Gastrocnemius medialis (tissue), 4 donors: Measurements from ENCODE around the gene ZCCHC3. TPM values are rescaled to one million over a fixed set of nuclear protein-coding genes. Genes with fewer than 3 reads are reported as not detected.

Source experiments
- ATAC-seq, 2 donors: fragments of 150-250 bp; one replicate each; pipeline ENCODE4 v1.9.1; 2016
- DNase-seq, 2 donors: peaks; one replicate each; pipeline ENCODE4 v3.0.0-alpha.2; 2019
- H3K27ac ChIP-seq, 4 donors: fragments of 200-600 bp; sonication (generic); 1 replicate in 1 of 4; 2 replicates in 3 of 4; pipeline ENCODE4 v1.5.1; 2016 to 2018; ENCODE audit warnings: mild to moderate bottlenecking in 2 of 4, moderate library complexity in 1 of 4
- H3K27me3 ChIP-seq, 3 donors: fragments of 200-600 bp; sonication (generic) in 2 of 3; 1 replicate in 1 of 3; 2 replicates in 2 of 3; pipeline versions ENCODE4 v1.5.1 to v1.6.0; 2016 to 2019; ENCODE audit warnings: mild to moderate bottlenecking in 1 of 3, moderate library complexity in 1 of 3
- H3K36me3 ChIP-seq, 2 donors: fragments of 200-600 bp; sonication (generic) in 1 of 2; one replicate each; pipeline ENCODE4 v1.5.1; 2017 to 2018
- H3K4me1 ChIP-seq, 2 donors: fragments of 200-600 bp; sonication (generic) in 1 of 2; one replicate each; pipeline ENCODE4 v1.5.1; 2016 to 2017; ENCODE audit warnings: mild to moderate bottlenecking in 2 of 2
- H3K4me3 ChIP-seq, 4 donors: fragments of 200-600 bp; sonication (generic) in 3 of 4; 1 replicate in 1 of 4; 2 replicates in 3 of 4; pipeline ENCODE4 v1.5.1; 2016 to 2019; ENCODE audit warnings: mild to moderate bottlenecking in 2 of 4
- H3K9me3 ChIP-seq, 3 donors: fragments of 200-600 bp; sonication (generic) in 2 of 3; 1 replicate in 1 of 3; 2 replicates in 2 of 3; pipeline ENCODE4 v1.5.1; 2016 to 2019
- POLR2A ChIP-seq, 2 donors: fragments of 450-650 bp; IDR thresholded peaks; one replicate each; pipeline ENCODE4 v1.6.1; 2017; ENCODE audit warnings: antibody characterized with exemption in 2 of 2, mild to moderate bottlenecking in 2 of 2, moderate library complexity in 2 of 2
- in situ Hi-C, 4 donors: fragments of 200-750 bp; cut with MboI; loops; one replicate each; pipeline versions ENCODE4 v1.15.0 to v1.8.0; 2017; ENCODE audit warnings: low sequenced_read_pairs in 4 of 4
- intact Hi-C: fragments of 100-400 bp; cut with DNase I; formaldehyde crosslinking; loops from one replicate; pipeline ENCODE4 v1.15.1; 2023; ENCODE audit warnings: low total_unique reads
- total RNA-seq, 4 donors: library from RNA; depleted of rRNA; stranded (reverse); fragments of >200 nt; gene quantifications; one replicate each; pipeline versions ENCODE4 v1.1.0 to v1.2.3, GENCODE V29; 2016
- TF ChIP-seq, protein P1 (sequence below), 5 experiments: fragments of 450-650 bp in 3 of 5; fragments of 200-600 bp in 2 of 5; sonication (generic) in 2 of 5; IDR thresholded peaks in 4 of 5; conservative IDR thresholded peaks in 1 of 5; 1 replicate in 4 of 5; 2 replicates in 1 of 5; pipeline ENCODE4 v1.5.1; 2016 to 2019; ENCODE audit warnings: antibody characterized with exemption in 5 of 5, mild to moderate bottlenecking in 3 of 5, moderate library complexity in 3 of 5

ZCCHC3 gene
- total RNA-seq, 4 donors from 2014 or later, result 6.7 to 9.4 (median 7.9) TPM

GRCh38 chr20:300345-300990 is 3.1 kb downstream of the ZCCHC3 start:
- ATAC-seq (no peak), DNase-seq (no peak)
- H3K27me3 ChIP-seq, result no peaks in the 10 kb centered on the region
- no peak for TF ChIP-seq POLR2A (IDR thresholded peaks at IDR 0.05)
- TF ChIP-seq, protein P1, sequence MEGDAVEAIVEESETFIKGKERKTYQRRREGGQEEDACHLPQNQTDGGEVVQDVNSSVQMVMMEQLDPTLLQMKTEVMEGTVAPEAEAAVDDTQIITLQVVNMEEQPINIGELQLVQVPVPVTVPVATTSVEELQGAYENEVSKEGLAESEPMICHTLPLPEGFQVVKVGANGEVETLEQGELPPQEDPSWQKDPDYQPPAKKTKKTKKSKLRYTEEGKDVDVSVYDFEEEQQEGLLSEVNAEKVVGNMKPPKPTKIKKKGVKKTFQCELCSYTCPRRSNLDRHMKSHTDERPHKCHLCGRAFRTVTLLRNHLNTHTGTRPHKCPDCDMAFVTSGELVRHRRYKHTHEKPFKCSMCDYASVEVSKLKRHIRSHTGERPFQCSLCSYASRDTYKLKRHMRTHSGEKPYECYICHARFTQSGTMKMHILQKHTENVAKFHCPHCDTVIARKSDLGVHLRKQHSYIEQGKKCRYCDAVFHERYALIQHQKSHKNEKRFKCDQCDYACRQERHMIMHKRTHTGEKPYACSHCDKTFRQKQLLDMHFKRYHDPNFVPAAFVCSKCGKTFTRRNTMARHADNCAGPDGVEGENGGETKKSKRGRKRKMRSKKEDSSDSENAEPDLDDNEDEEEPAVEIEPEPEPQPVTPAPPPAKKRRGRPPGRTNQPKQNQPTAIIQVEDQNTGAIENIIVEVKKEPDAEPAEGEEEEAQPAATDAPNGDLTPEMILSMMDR (IDR thresholded peaks at IDR 0.05 in 4 of 5, conservative IDR thresholded peaks at IDR 0.05 in 1 of 5), result no peak
- peaks cover 26 to 35% of the 10 kb centered on the region in 2 donors for H3K4me1 ChIP-seq
- intact Hi-C loops, result no loop called here
- in situ Hi-C loops, result no loop called here
- no peaks in the 10 kb centered on the region for H3K9me3 ChIP-seq
- no peak overlapping the region for H3K27ac ChIP-seq
- H3K4me3 ChIP-seq, result peak overlapping the region in 1 of 4 donors; percentile 92
- no peaks in the 10 kb centered on the region for H3K36me3 ChIP-seq

DNA sequence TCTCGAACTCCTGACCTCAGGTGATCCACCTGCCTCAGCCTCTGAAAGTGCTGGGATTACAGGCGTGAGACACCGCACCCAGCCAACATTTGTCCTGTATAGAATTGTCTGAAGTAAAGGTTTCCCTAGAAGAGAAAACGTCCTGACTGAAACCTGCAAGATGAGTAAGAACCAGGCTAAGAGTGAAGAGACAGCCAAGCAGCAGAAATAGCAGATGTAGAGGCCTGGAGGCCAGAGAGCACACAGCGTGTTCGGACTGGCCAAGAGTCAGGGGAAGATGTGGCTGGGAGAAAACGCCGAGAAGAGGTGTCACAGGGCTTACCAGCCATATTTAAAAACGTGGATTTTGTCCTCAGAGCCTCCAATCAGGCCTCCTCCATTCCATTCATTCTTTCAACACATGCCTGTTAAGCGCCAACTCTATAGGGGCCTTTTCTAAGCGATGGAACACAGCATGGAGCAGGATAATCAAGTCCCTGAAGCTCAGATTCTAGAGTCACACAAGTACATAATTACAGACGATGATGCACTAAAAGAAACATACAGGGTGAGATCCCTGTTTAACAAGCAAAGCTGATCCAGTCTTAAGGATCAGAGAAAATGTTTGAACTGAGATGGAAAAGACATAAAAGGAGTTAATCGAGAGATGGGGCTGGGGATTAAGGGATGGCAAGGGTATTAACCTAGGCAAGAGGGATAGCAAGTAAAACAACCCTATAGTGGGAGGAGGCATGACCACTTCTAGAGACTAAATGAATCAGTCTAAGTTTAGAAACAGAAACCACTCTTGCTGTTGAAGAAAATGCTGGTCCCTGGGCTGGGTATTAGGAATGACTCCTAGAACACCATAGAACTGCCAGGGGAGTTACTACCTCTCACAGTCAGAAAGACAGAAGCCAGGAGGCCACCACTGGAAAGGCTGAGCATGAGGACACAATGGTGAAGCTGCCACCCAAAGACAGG is 4.8 kb downstream of the ZCCHC3 start:
- DNase-seq (no peak), ATAC-seq (no peak)
- H3K4me3 ChIP-seq, result no peak overlapping the region
- H3K36me3 ChIP-seq, result no peaks in the 10 kb centered on the region
- H3K4me1 ChIP-seq, result peaks cover 21 to 29% of the 10 kb centered on the region in 2 donors
- no peak overlapping the region for H3K27ac ChIP-seq
- no peaks in the 10 kb centered on the region for H3K9me3 ChIP-seq
- intact Hi-C loops (no loop called here), in situ Hi-C loops (no loop called here)
- no peaks in the 10 kb centered on the region for H3K27me3 ChIP-seq
- TF ChIP-seq, protein P1 (IDR thresholded peaks at IDR 0.05 in 4 of 5, conservative IDR thresholded peaks at IDR 0.05 in 1 of 5), result no peak
- no peak for TF ChIP-seq POLR2A (IDR thresholded peaks at IDR 0.05)

- Histone ChIP-seq H3K4me1 (peaks cover 6 to 8% of the 10 kb centered on the region in 2 donors), H3K9me3 (no peaks in the 10 kb centered on the region), H3K36me3 (no peaks in the 10 kb centered on the region), H3K4me3 (no peak overlapping the region), H3K27ac (no peak overlapping the region), H3K27me3 (no peaks in the 10 kb centered on the region)
- in situ Hi-C loops, result no loop called here
- intact Hi-C loops, result no loop called here
- ATAC-seq (no peak), DNase-seq (no peak)
- TF ChIP-seq POLR2A (IDR thresholded peaks at IDR 0.05), result no peak
- TF ChIP-seq, protein P1 (IDR thresholded peaks at IDR 0.05 in 4 of 5, conservative IDR thresholded peaks at IDR 0.05 in 1 of 5), result no peak
Observed at GRCh38 chr20:305745-306144, 8.4 kb downstream of the ZCCHC3 start.

GRCh38 chr20:308427-309038 is 11.2 kb downstream of the ZCCHC3 start:
- no peaks in the 10 kb centered on the region for H3K27me3 ChIP-seq
- no peak overlapping the region for H3K27ac ChIP-seq
- ATAC-seq, result no peak
- intact Hi-C loops, result no loop called here
- TF ChIP-seq, protein P1 (IDR thresholded peaks at IDR 0.05 in 4 of 5, conservative IDR thresholded peaks at IDR 0.05 in 1 of 5), result no peak
- TF ChIP-seq POLR2A (IDR thresholded peaks at IDR 0.05), result no peak
- no peak for DNase-seq
- in situ Hi-C loops, result no loop called here
- H3K36me3 ChIP-seq, result no peaks in the 10 kb centered on the region
- no peaks in the 10 kb centered on the region for H3K9me3 ChIP-seq
- H3K4me3 ChIP-seq, result no peak overlapping the region
- peaks cover 5 to 10% of the 10 kb centered on the region in 2 donors for H3K4me1 ChIP-seq
